Thyroid gland (tissue), 4 donors: ENCODE measurements around the gene PRPH. TPM values are rescaled to one million over a fixed set of nuclear protein-coding genes. Genes with fewer than 3 reads are reported as not detected.

ENCODE experiments used
- DNase-seq, 2 donors: peaks; one replicate each; pipeline ENCODE4 v3.0.0-alpha.2; 2019
- H3K27ac ChIP-seq, 3 donors: fragments of 200-600 bp; sonication (generic); 1 replicate in 2 of 3; 2 replicates in 1 of 3; pipeline ENCODE4 v1.5.1; 2016 to 2019; ENCODE audit warnings: mild to moderate bottlenecking in 1 of 3, moderate library complexity in 1 of 3
- H3K27me3 ChIP-seq: fragments of 200-600 bp; sonication (generic); one replicate; pipeline ENCODE4 v1.5.1; 2019
- H3K36me3 ChIP-seq, 2 donors: fragments of 200-600 bp; sonication (generic); one replicate each; pipeline ENCODE4 v1.5.1; 2016 to 2019
- H3K4me1 ChIP-seq, 2 donors: fragments of 200-600 bp; sonication (generic); one replicate each; pipeline ENCODE4 v1.5.1; 2017 to 2019
- H3K4me3 ChIP-seq, 3 donors: fragments of 200-600 bp; sonication (generic); replicated peaks in 1 of 3; 1 replicate in 2 of 3; 2 replicates in 1 of 3; pipeline ENCODE4 v1.5.1; 2016; ENCODE audit warnings: mild to moderate bottlenecking in 1 of 3
- H3K9me3 ChIP-seq: fragments of 200-600 bp; sonication (generic); one replicate; pipeline ENCODE4 v1.5.1; 2017
- POLR2A ChIP-seq, 2 donors: fragments of 450-650 bp; IDR thresholded peaks; one replicate each; pipeline ENCODE4 v1.6.1; 2017; ENCODE audit warnings: antibody characterized with exemption in 2 of 2, mild to moderate bottlenecking in 2 of 2, moderate library complexity in 1 of 2
- WGBS, 2 donors: methylation state at CpG; one replicate each; pipeline ENCODE4 v1.1.5; 2017; 5-methylcytosine and 5-hydroxymethylcytosine counted together
- intact Hi-C: fragments of 100-400 bp; cut with DNase I; formaldehyde crosslinking; loops from one replicate; pipeline ENCODE4 v1.15.1; 2023
- total RNA-seq, 4 donors: library from RNA; depleted of rRNA; stranded (reverse); fragments of >200 nt; gene quantifications; one replicate each; pipeline ENCODE4 v1.2.3, GENCODE V29; 2016
- TF ChIP-seq, protein P1 (sequence below), 6 experiments: fragments of 200-600 bp in 3 of 6; fragments of 450-650 bp in 3 of 6; sonication (generic) in 3 of 6; IDR thresholded peaks; one replicate each; pipeline ENCODE4 v1.5.1; 2016 to 2019; ENCODE audit warnings: antibody characterized with exemption in 6 of 6, mild to moderate bottlenecking in 2 of 6, inconsistent platforms in 1 of 6, moderate library complexity in 1 of 6

PRPH gene
- total RNA-seq, 4 donors from 2014 or later = 0.67 TPM; not detected in 3

- intact Hi-C loops = no loop called here
- WGBS, 2 donors = 88% methylated on average over 4 of the region's 4 CpGs
- H3K27me3 ChIP-seq = no peaks in the 10 kb centered on the region
- DNase-seq = no peak
- no peak overlapping the region for H3K27ac ChIP-seq
- TF ChIP-seq, protein P1, sequence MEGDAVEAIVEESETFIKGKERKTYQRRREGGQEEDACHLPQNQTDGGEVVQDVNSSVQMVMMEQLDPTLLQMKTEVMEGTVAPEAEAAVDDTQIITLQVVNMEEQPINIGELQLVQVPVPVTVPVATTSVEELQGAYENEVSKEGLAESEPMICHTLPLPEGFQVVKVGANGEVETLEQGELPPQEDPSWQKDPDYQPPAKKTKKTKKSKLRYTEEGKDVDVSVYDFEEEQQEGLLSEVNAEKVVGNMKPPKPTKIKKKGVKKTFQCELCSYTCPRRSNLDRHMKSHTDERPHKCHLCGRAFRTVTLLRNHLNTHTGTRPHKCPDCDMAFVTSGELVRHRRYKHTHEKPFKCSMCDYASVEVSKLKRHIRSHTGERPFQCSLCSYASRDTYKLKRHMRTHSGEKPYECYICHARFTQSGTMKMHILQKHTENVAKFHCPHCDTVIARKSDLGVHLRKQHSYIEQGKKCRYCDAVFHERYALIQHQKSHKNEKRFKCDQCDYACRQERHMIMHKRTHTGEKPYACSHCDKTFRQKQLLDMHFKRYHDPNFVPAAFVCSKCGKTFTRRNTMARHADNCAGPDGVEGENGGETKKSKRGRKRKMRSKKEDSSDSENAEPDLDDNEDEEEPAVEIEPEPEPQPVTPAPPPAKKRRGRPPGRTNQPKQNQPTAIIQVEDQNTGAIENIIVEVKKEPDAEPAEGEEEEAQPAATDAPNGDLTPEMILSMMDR (IDR thresholded peaks at IDR 0.05) = no peak
- no peak for TF ChIP-seq POLR2A (IDR thresholded peaks at IDR 0.05)
- no peaks in the 10 kb centered on the region for H3K9me3 ChIP-seq
- H3K4me1 ChIP-seq = no peaks in the 10 kb centered on the region
- no peak overlapping the region for H3K4me3 ChIP-seq
- no peaks in the 10 kb centered on the region for H3K36me3 ChIP-seq
These were observed 35.5 kb upstream of the PRPH start for GRCh38 chr12:49259452-49259851.

GRCh38 chr12:49260166-49260565 lies 34.8 kb upstream of the PRPH start:
- Histone ChIP-seq H3K27me3 (no peaks in the 10 kb centered on the region), H3K4me3 (no peak overlapping the region), H3K9me3 (no peaks in the 10 kb centered on the region), H3K4me1 (no peaks in the 10 kb centered on the region), H3K27ac (peak overlapping the region in 1 of 3 donors; percentile 39), H3K36me3 (no peaks in the 10 kb centered on the region)
- TF ChIP-seq, protein P1 (IDR thresholded peaks at IDR 0.05) = no peak
- TF ChIP-seq POLR2A (IDR thresholded peaks at IDR 0.05) = no peak
- 50 to 65% methylated on average over 3 of the region's 3 CpGs for WGBS, 2 donors
- no peak for DNase-seq
- intact Hi-C loops = no loop called here

- no peaks in the 10 kb centered on the region for H3K27me3 ChIP-seq
- DNase-seq = no peak
- H3K4me1 ChIP-seq = peaks cover under 1 to 2% of the 10 kb centered on the region in 2 donors
- H3K36me3 ChIP-seq = no peaks in the 10 kb centered on the region
- TF ChIP-seq, protein P1 (IDR thresholded peaks at IDR 0.05) = no peak
- TF ChIP-seq POLR2A (IDR thresholded peaks at IDR 0.05) = no peak
- peak overlapping the region in 1 of 3 donors; percentile 39 for H3K27ac ChIP-seq
- no peaks in the 10 kb centered on the region for H3K9me3 ChIP-seq
- intact Hi-C loops = no loop called here
- 88 to 94% methylated on average over 11 of the region's 11 CpGs for WGBS, 2 donors
- H3K4me3 ChIP-seq = no peak overlapping the region
These were observed 34.2 kb upstream of the PRPH start for GRCh38 chr12:49260571-49261363.

DNA sequence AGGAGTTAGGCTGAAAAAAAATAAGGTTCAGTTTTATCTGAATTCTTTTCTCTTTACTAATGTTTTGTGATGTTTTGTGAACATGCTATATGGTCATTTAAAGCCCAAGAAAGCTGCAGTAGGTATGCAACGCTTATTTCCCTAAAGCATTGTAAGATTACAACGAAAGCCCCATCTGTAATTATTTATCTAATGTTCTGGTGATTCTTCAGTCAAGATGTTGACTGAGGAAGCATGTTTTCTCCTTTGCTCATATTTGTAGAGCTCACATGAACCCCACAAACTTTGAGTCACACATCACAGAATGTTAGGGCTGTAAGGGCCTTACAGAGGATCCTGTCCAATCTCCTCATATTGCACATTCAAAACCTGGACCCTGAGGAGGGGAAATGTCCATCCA lies 33.2 kb upstream of the PRPH start:
- 90 to 96% methylated on average over 2 of the region's 2 CpGs for WGBS, 2 donors

GRCh38 chr12:49263400-49263763 lies 31.6 kb upstream of the PRPH start:
- Histone ChIP-seq H3K27me3 (no peaks in the 10 kb centered on the region), H3K4me1 (peaks cover 10 to 27% of the 10 kb centered on the region in 2 donors), H3K36me3 (no peaks in the 10 kb centered on the region), H3K9me3 (no peaks in the 10 kb centered on the region), H3K4me3 (no peak overlapping the region), H3K27ac (no peak overlapping the region)
- DNase-seq = no peak
- TF ChIP-seq, protein P1 (IDR thresholded peaks at IDR 0.05) = no peak
- TF ChIP-seq POLR2A (IDR thresholded peaks at IDR 0.05) = no peak
- WGBS, 2 donors = 82 to 91% methylated on average over 5 of the region's 5 CpGs
- intact Hi-C loops = no loop called here

More for the DNA sequence above, 33.2 kb upstream of the PRPH start:
- Histone ChIP-seq H3K9me3 (no peaks in the 10 kb centered on the region), H3K36me3 (no peaks in the 10 kb centered on the region), H3K27me3 (no peaks in the 10 kb centered on the region), H3K27ac (no peak overlapping the region), H3K4me3 (no peak overlapping the region), H3K4me1 (peaks cover 10% of the 10 kb centered on the region in 2 donors)
- no peak for TF ChIP-seq POLR2A (IDR thresholded peaks at IDR 0.05)
- TF ChIP-seq, protein P1 (IDR thresholded peaks at IDR 0.05) = no peak
- intact Hi-C loops = no loop called here
- no peak for DNase-seq
